WTC11 (cell line): ENCODE results near the gene CCSER1. TPM values are rescaled to one million over a fixed set of nuclear protein-coding genes. Genes with fewer than 3 reads are reported as not detected.

Source experiments
- ATAC-seq: fragments of 200-7000 bp; cut with Tn5 transposase; 2 replicates; pipeline ENCODE4 v1.10.0; 2021; ENCODE audit warnings: mild to moderate bottlenecking, moderate library complexity
- CTCF ChIA-PET: fragments of 300-600 bp; sonication (Branson Sonifier 250); formaldehyde crosslinking; loops from one replicate; lab custom pipeline; 2021; ENCODE audit warnings: antibody characterized with exemption; lab: Charles Lee
- POLR2A ChIA-PET: fragments of 350-600 bp; sonication (Branson Sonifier 250); formaldehyde crosslinking; loops from one replicate; lab custom pipeline; 2021; ENCODE audit warnings: antibody characterized with exemption; lab: Charles Lee
- DNase-seq: peaks from one replicate; pipeline ENCODE4 v3.0.0; 2021; ENCODE audit warnings: low spot score
- H3K27ac Mint-ChIP-seq: 2 replicates; pipeline ENCODE4 v1.8.0; 2021; ENCODE audit warnings: mixed read lengths
- H3K27me3 Mint-ChIP-seq: 2 replicates; pipeline ENCODE4 v1.8.0; 2021; ENCODE audit warnings: low read depth, mild to moderate bottlenecking, moderate library complexity, mixed read lengths
- H3K36me3 Mint-ChIP-seq: 2 replicates; pipeline ENCODE4 v1.8.0; 2021; ENCODE audit warnings: mixed read lengths
- H3K4me1 Mint-ChIP-seq: 2 replicates; pipeline ENCODE4 v1.8.0; 2022; ENCODE audit warnings: mixed read lengths
- H3K4me3 Mint-ChIP-seq: 2 replicates; pipeline ENCODE4 v1.8.0; 2021; ENCODE audit warnings: mild to moderate bottlenecking, moderate library complexity, mixed read lengths
- H3K9me3 Mint-ChIP-seq: 2 replicates; pipeline ENCODE4 v1.8.0; 2021; ENCODE audit warnings: mixed read lengths
- CBFB ChIP-seq: sonication (generic); formaldehyde crosslinking; IDR thresholded peaks from 2 replicates; pipeline ENCODE4 v1.8.1; 2022; ENCODE audit warnings: mild to moderate bottlenecking, low read depth, missing genetic modification reagents
- CREB1 ChIP-seq: sonication (generic); formaldehyde crosslinking; IDR thresholded peaks from 2 replicates; pipeline ENCODE4 v1.8.0; 2023; ENCODE audit warnings: mild to moderate bottlenecking, missing genetic modification reagents
- ESRRA ChIP-seq: sonication (generic); formaldehyde crosslinking; IDR thresholded peaks from 2 replicates; pipeline ENCODE4 v1.8.1; 2022; ENCODE audit warnings: mild to moderate bottlenecking, missing genetic modification reagents, borderline replicate concordance
- GABPB1 ChIP-seq: sonication (generic); formaldehyde crosslinking; IDR thresholded peaks from 2 replicates; pipeline ENCODE4 v1.8.1; 2023; ENCODE audit warnings: mild to moderate bottlenecking, missing genetic modification reagents
- GRHL2 ChIP-seq: fragments of 250-450 bp; sonication (Bioruptor Pico); IDR thresholded peaks from 2 replicates; pipeline ENCODE4 v1.8.0; 2022; ENCODE audit warnings: mild to moderate bottlenecking, moderate library complexity; ENCODE audit not compliant: insufficient replicate concordance, severe bottlenecking
- GTF2I ChIP-seq: fragments of 250-450 bp; sonication (Bioruptor Pico); conservative IDR thresholded peaks from 2 replicates; pipeline ENCODE4 v1.4.0; 2021; ENCODE audit warnings: mild to moderate bottlenecking
- IRF2 ChIP-seq: sonication (generic); formaldehyde crosslinking; IDR thresholded peaks from 2 replicates; pipeline ENCODE4 v1.8.0; 2022; ENCODE audit warnings: low read depth, missing genetic modification reagents, borderline replicate concordance
- TP53 ChIP-seq: sonication (generic); formaldehyde crosslinking; IDR thresholded peaks from 2 replicates; pipeline ENCODE4 v1.8.1; 2023; ENCODE audit warnings: mild to moderate bottlenecking, missing genetic modification reagents
- ZBTB21 ChIP-seq: sonication (generic); formaldehyde crosslinking; IDR thresholded peaks from 2 replicates; pipeline ENCODE4 v1.8.1; 2023; ENCODE audit warnings: mild to moderate bottlenecking, missing genetic modification reagents, borderline replicate concordance
- ZNF263 ChIP-seq: sonication (generic); formaldehyde crosslinking; IDR thresholded peaks from 2 replicates; pipeline ENCODE4 v1.8.1; 2022; ENCODE audit warnings: low read depth, mild to moderate bottlenecking, moderate library complexity, missing genetic modification reagents
- ZNF423 ChIP-seq: fragments of 250-450 bp; sonication (Bioruptor Pico); IDR thresholded peaks from 2 replicates; pipeline ENCODE4 v2.1.2; 2022; ENCODE audit warnings: mild to moderate bottlenecking, moderate library complexity
- total RNA-seq: library from RNA; stranded (reverse); gene quantifications from 3 replicates; pipeline ENCODE4 v1.2.3, GENCODE V29; 2021
- TF ChIP-seq, protein P1 (sequence below): fragments of 250-450 bp; sonication (Bioruptor Pico); IDR thresholded peaks from 2 replicates; pipeline ENCODE4 v1.9.0; 2021; ENCODE audit warnings: mild to moderate bottlenecking
- TF ChIP-seq, protein P2 (sequence below): sonication (generic); formaldehyde crosslinking; IDR thresholded peaks from 2 replicates; pipeline ENCODE4 v1.8.1; 2023; ENCODE audit warnings: mild to moderate bottlenecking, missing genetic modification reagents, moderate library complexity
- TF ChIP-seq, protein P3 (sequence below): sonication (generic); formaldehyde crosslinking; IDR thresholded peaks from 2 replicates; pipeline ENCODE4 v1.8.1; 2022; ENCODE audit warnings: mild to moderate bottlenecking, moderate library complexity, missing genetic modification reagents
- TF ChIP-seq, protein P4 (sequence below): sonication (generic); formaldehyde crosslinking; IDR thresholded peaks from 2 replicates; pipeline ENCODE4 v1.8.1; 2022; ENCODE audit warnings: missing genetic modification reagents, borderline replicate concordance
- TF ChIP-seq, protein P5 (sequence below): fragments of 250-450 bp; sonication (Bioruptor Pico); IDR thresholded peaks from 2 replicates; pipeline ENCODE4 v1.9.0; 2021; ENCODE audit warnings: mild to moderate bottlenecking, borderline replicate concordance
- TF ChIP-seq, protein P6 (sequence below): fragments of 250-450 bp; sonication (Bioruptor Pico); IDR thresholded peaks from 2 replicates; pipeline ENCODE4 v1.9.0; 2021; ENCODE audit warnings: moderate library complexity, mild to moderate bottlenecking, inconsistent platforms, borderline replicate concordance
- TF ChIP-seq, protein P7 (sequence below): fragments of 200-600 bp; IDR thresholded peaks from 2 replicates; pipeline ENCODE4 v1.8.0; 2022; ENCODE audit warnings: antibody characterized with exemption
- TF ChIP-seq, protein P8 (sequence below): sonication (generic); formaldehyde crosslinking; IDR thresholded peaks from 2 replicates; pipeline ENCODE4 v1.8.1; 2022; ENCODE audit warnings: low read depth, mild to moderate bottlenecking, moderate library complexity, missing genetic modification reagents, borderline replicate concordance

The CCSER1 gene
- total RNA-seq, 1 experiment from 2014 or later = 0.87 TPM

DNA sequence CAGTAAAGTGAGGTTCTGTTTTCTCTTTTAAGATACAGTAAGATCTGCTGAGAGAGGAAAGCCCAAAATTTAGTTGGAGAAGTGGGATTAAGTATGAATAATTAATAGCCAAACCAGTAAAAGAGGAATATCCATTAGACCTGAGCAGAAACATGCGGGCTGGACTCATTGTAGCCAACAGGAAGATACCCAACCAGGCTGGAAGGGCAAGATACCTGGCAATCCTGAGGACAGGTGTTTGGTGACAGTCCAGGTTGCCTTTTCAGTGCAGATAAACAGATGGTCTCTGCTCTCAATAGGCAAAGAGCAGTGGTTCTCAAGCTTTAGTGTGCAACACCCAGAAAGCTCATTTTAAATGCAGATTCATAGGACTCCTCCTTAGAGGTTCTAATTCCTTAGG is 1195.8 kb downstream of the CCSER1 start:
- Mint-ChIP-seq H3K27me3 (no peaks in the 10 kb centered on the region; the same call in none of the 2 replicates), H3K4me1 (peaks cover 11% of the 10 kb centered on the region), H3K9me3 (peaks cover 37% of the 10 kb centered on the region), H3K4me3 (no peak overlapping the region), H3K27ac (no peak overlapping the region), H3K36me3 (peaks cover 31% of the 10 kb centered on the region)
- TF ChIP-seq TP53 (CRISPR knock-in tag) (no peak), IRF2 (CRISPR knock-in tag) (no peak), ZNF423 (CRISPR knock-in tag) (no peak), CREB1 (CRISPR knock-in tag) (no peak), GABPB1 (CRISPR knock-in tag) (no peak)
- TF ChIP-seq, protein P1, sequence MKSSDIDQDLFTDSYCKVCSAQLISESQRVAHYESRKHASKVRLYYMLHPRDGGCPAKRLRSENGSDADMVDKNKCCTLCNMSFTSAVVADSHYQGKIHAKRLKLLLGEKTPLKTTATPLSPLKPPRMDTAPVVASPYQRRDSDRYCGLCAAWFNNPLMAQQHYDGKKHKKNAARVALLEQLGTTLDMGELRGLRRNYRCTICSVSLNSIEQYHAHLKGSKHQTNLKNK (CRISPR knock-in tag) = no peak
- ChIA-PET POLR2A (no interaction called here), CTCF (no interaction called here)
- ATAC-seq = no peak
- DNase-seq = no peak

DNA sequence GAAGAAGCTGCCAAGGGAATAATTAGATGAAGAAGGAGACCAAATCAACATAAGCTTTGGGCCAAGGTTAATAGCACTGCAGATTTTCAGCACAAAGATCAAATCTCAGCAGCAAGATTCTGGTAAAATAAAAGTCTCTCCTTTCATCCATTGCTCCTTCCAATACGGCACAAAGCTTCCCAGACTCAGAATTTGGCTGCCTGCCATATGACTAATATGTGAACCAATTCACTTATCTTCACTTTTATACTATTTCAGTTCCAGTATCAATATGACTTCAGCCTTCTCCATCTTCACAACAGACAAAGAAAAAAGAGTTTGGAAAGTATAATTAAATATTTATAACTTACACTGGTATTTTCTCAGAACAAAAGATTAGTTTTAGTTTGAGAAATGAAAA is 1198.3 kb downstream of the CCSER1 start:
- Mint-ChIP-seq H3K36me3 (peaks cover 42% of the 10 kb centered on the region), H3K4me1 (peaks cover 3% of the 10 kb centered on the region; the same call in 1 of the 2 replicates), H3K4me3 (no peak overlapping the region), H3K27ac (no peak overlapping the region), H3K9me3 (peaks cover 54% of the 10 kb centered on the region), H3K27me3 (no peaks in the 10 kb centered on the region; the same call in none of the 2 replicates)
- POLR2A ChIA-PET = no interaction called here
- CTCF ChIA-PET = no interaction called here
- ATAC-seq (no peak), DNase-seq (no peak)
- TF ChIP-seq, protein P2, sequence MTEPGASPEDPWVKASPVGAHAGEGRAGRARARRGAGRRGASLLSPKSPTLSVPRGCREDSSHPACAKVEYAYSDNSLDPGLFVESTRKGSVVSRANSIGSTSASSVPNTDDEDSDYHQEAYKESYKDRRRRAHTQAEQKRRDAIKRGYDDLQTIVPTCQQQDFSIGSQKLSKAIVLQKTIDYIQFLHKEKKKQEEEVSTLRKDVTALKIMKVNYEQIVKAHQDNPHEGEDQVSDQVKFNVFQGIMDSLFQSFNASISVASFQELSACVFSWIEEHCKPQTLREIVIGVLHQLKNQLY (CRISPR knock-in tag) = no peak
- TF ChIP-seq CBFB (CRISPR knock-in tag) (no peak), ZNF263 (CRISPR knock-in tag) (no peak), GRHL2 (no peak), GTF2I (CRISPR knock-in tag) (no peak), ESRRA (CRISPR knock-in tag) (no peak), ZBTB21 (no peak)
- TF ChIP-seq, protein P3, sequence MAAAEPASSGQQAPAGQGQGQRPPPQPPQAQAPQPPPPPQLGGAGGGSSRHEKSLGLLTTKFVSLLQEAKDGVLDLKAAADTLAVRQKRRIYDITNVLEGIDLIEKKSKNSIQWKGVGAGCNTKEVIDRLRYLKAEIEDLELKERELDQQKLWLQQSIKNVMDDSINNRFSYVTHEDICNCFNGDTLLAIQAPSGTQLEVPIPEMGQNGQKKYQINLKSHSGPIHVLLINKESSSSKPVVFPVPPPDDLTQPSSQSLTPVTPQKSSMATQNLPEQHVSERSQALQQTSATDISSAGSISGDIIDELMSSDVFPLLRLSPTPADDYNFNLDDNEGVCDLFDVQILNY (CRISPR knock-in tag) = no peak
- TF ChIP-seq, protein P4, sequence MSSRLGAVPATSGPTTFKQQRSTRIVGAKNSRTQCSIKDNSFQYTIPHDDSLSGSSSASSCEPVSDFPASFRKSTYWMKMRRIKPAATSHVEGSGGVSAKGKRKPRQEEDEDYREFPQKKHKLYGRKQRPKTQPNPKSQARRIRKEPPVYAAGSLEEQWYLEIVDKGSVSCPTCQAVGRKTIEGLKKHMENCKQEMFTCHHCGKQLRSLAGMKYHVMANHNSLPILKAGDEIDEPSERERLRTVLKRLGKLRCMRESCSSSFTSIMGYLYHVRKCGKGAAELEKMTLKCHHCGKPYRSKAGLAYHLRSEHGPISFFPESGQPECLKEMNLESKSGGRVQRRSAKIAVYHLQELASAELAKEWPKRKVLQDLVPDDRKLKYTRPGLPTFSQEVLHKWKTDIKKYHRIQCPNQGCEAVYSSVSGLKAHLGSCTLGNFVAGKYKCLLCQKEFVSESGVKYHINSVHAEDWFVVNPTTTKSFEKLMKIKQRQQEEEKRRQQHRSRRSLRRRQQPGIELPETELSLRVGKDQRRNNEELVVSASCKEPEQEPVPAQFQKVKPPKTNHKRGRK (CRISPR knock-in tag) = no peak
- TF ChIP-seq, protein P5, sequence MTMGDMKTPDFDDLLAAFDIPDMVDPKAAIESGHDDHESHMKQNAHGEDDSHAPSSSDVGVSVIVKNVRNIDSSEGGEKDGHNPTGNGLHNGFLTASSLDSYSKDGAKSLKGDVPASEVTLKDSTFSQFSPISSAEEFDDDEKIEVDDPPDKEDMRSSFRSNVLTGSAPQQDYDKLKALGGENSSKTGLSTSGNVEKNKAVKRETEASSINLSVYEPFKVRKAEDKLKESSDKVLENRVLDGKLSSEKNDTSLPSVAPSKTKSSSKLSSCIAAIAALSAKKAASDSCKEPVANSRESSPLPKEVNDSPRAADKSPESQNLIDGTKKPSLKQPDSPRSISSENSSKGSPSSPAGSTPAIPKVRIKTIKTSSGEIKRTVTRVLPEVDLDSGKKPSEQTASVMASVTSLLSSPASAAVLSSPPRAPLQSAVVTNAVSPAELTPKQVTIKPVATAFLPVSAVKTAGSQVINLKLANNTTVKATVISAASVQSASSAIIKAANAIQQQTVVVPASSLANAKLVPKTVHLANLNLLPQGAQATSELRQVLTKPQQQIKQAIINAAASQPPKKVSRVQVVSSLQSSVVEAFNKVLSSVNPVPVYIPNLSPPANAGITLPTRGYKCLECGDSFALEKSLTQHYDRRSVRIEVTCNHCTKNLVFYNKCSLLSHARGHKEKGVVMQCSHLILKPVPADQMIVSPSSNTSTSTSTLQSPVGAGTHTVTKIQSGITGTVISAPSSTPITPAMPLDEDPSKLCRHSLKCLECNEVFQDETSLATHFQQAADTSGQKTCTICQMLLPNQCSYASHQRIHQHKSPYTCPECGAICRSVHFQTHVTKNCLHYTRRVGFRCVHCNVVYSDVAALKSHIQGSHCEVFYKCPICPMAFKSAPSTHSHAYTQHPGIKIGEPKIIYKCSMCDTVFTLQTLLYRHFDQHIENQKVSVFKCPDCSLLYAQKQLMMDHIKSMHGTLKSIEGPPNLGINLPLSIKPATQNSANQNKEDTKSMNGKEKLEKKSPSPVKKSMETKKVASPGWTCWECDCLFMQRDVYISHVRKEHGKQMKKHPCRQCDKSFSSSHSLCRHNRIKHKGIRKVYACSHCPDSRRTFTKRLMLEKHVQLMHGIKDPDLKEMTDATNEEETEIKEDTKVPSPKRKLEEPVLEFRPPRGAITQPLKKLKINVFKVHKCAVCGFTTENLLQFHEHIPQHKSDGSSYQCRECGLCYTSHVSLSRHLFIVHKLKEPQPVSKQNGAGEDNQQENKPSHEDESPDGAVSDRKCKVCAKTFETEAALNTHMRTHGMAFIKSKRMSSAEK (CRISPR knock-in tag) = no peak
- TF ChIP-seq, protein P6, sequence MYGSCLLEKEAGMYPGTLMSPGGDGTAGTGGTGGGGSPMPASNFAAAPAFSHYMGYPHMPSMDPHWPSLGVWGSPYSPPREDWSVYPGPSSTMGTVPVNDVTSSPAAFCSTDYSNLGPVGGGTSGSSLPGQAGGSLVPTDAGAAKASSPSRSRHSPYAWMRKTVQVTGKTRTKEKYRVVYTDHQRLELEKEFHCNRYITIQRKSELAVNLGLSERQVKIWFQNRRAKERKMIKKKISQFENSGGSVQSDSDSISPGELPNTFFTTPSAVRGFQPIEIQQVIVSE (CRISPR knock-in tag) = no peak
- TF ChIP-seq, protein P7, sequence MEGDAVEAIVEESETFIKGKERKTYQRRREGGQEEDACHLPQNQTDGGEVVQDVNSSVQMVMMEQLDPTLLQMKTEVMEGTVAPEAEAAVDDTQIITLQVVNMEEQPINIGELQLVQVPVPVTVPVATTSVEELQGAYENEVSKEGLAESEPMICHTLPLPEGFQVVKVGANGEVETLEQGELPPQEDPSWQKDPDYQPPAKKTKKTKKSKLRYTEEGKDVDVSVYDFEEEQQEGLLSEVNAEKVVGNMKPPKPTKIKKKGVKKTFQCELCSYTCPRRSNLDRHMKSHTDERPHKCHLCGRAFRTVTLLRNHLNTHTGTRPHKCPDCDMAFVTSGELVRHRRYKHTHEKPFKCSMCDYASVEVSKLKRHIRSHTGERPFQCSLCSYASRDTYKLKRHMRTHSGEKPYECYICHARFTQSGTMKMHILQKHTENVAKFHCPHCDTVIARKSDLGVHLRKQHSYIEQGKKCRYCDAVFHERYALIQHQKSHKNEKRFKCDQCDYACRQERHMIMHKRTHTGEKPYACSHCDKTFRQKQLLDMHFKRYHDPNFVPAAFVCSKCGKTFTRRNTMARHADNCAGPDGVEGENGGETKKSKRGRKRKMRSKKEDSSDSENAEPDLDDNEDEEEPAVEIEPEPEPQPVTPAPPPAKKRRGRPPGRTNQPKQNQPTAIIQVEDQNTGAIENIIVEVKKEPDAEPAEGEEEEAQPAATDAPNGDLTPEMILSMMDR = no peak
- TF ChIP-seq, protein P8, sequence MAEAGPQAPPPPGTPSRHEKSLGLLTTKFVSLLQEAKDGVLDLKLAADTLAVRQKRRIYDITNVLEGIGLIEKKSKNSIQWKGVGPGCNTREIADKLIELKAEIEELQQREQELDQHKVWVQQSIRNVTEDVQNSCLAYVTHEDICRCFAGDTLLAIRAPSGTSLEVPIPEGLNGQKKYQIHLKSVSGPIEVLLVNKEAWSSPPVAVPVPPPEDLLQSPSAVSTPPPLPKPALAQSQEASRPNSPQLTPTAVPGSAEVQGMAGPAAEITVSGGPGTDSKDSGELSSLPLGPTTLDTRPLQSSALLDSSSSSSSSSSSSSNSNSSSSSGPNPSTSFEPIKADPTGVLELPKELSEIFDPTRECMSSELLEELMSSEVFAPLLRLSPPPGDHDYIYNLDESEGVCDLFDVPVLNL = no peak
